Endothelial cell of umbilical vein (primary cell): ENCODE data around the gene PDE1C. TPM values are rescaled to one million over a fixed set of nuclear protein-coding genes. Genes with fewer than 3 reads are reported as not detected.

Source experiments
- BruUV-seq: library from RNA; stranded (reverse); fragments of 400-500 nt; replicated peaks from 2 replicates; lab custom pipeline; 2021; lab: Mats Ljungman, UMichigan
- CTCF ChIA-PET: fragments of 300-600, 350-600 bp; sonication (Branson Sonifier 250); formaldehyde crosslinking; loops from one replicate; lab custom pipeline; 2021; ENCODE audit warnings: antibody characterized with exemption, inconsistent platforms; lab: Charles Lee
- POLR2A ChIA-PET: fragments of 300-600, 350-600 bp; sonication (Branson Sonifier 250); formaldehyde crosslinking; loops from one replicate; lab custom pipeline; 2021; ENCODE audit warnings: antibody characterized with exemption, inconsistent platforms; lab: Charles Lee
- DNase-seq: peaks from one replicate; pipeline ENCODE4 v3.0.0-alpha.2; 2011; ENCODE audit warnings: low read depth, low spot score
- FAIRE-seq: peaks from 2 replicates; lab custom pipeline; 2011; peaks lifted over from hg19 to GRCh38; lab: Jason Lieb, UNC
- H2AFZ ChIP-seq: 2 replicates; pipeline ENCODE4 v1.6.0; 2012; ENCODE audit warnings: low read depth, low read length, control low read depth, inconsistent platforms
- H3K27ac ChIP-seq: 2 replicates; pipeline ENCODE4 v1.5.1; 2011; ENCODE audit warnings: low read depth, mild to moderate bottlenecking, control low read depth, low read length, moderate library complexity; ENCODE audit not compliant: insufficient read depth
- H3K27me3 ChIP-seq, 2 experiments: 2 replicates each; pipeline versions ENCODE4 v1.6.0 to v1.6.1; 2011; ENCODE audit warnings: low read length in 2 of 2, mixed read lengths in 1 of 2; ENCODE audit not compliant: control insufficient read depth in 2 of 2, insufficient read depth in 2 of 2
- H3K36me3 ChIP-seq, 2 experiments: 2 replicates in 1 of 2; 3 replicates in 1 of 2; pipeline ENCODE4 v1.5.1; 2011; ENCODE audit warnings: low read length in 2 of 2, mild to moderate bottlenecking in 1 of 2, moderate library complexity in 1 of 2; ENCODE audit not compliant: control insufficient read depth in 2 of 2, insufficient read depth in 2 of 2; ENCODE audit errors: extremely low read depth in 1 of 2
- H3K4me1 ChIP-seq: 3 replicates; pipeline ENCODE4 v1.5.1; 2011; ENCODE audit warnings: mild to moderate bottlenecking, low read length; ENCODE audit not compliant: control insufficient read depth, insufficient read depth; ENCODE audit errors: extremely low read depth
- H3K4me2 ChIP-seq: 2 replicates; pipeline ENCODE4 v1.6.1; 2011; ENCODE audit warnings: low read length, control low read depth, mixed read lengths; ENCODE audit not compliant: insufficient read depth
- H3K4me3 ChIP-seq, 3 experiments: fragments of 200-600 bp in 1 of 3; sonication (generic), shearing (Covaris generic) in 1 of 3; replicated peaks in 1 of 3; 2 replicates each; pipeline ENCODE4 v1.5.1; 2011 to 2016; ENCODE audit warnings: control low read depth in 3 of 3, low read length in 3 of 3, mild to moderate bottlenecking in 2 of 3, inconsistent platforms in 1 of 3, low read depth in 1 of 3, moderate library complexity in 1 of 3; ENCODE audit not compliant: insufficient read depth in 1 of 3
- H3K79me2 ChIP-seq: 2 replicates; pipeline ENCODE4 v1.6.0; 2012; ENCODE audit warnings: low read length, inconsistent platforms; ENCODE audit not compliant: control insufficient read depth, insufficient read depth
- H3K9ac ChIP-seq: replicated peaks from 2 replicates; pipeline ENCODE3; 2011; ENCODE audit warnings: low read length, control low read depth; ENCODE audit not compliant: insufficient read depth; ENCODE audit errors: extremely low read depth
- H3K9me1 ChIP-seq: replicated peaks from 3 replicates; pipeline ENCODE4 v1.6.0; 2011; ENCODE audit warnings: mild to moderate bottlenecking, low read length; ENCODE audit not compliant: control insufficient read depth, insufficient read depth; ENCODE audit errors: extremely low read depth
- H3K9me3 ChIP-seq: replicated peaks from 2 replicates; pipeline ENCODE4 v1.5.1; 2012; ENCODE audit warnings: low read length, inconsistent platforms; ENCODE audit not compliant: control insufficient read depth, insufficient read depth
- H4K20me1 ChIP-seq: replicated peaks from 2 replicates; pipeline ENCODE3; 2011; ENCODE audit warnings: mild to moderate bottlenecking, low read length; ENCODE audit not compliant: control insufficient read depth, insufficient read depth; ENCODE audit errors: extremely low read depth
- EZH2 ChIP-seq: IDR thresholded peaks from 2 replicates; pipeline ENCODE4 v1.6.1; 2012; ENCODE audit warnings: borderline replicate concordance, low read depth, mild to moderate bottlenecking, moderate library complexity, low read length, inconsistent platforms; ENCODE audit not compliant: severe bottlenecking
- FOS ChIP-seq: IDR thresholded peaks from 2 replicates; pipeline ENCODE4 v1.6.1; 2011; ENCODE audit warnings: mild to moderate bottlenecking, low read length, moderate library complexity, borderline replicate concordance; ENCODE audit not compliant: insufficient read depth
- GATA2 ChIP-seq: IDR thresholded peaks from 2 replicates; pipeline ENCODE4 v1.7.0; 2011; ENCODE audit warnings: low read depth, mild to moderate bottlenecking, moderate library complexity, mixed read lengths, low read length; ENCODE audit not compliant: insufficient read length, insufficient read depth
- JUN ChIP-seq: IDR thresholded peaks from 2 replicates; pipeline ENCODE4 v1.6.1; 2011; ENCODE audit warnings: borderline replicate concordance, low read depth; ENCODE audit not compliant: insufficient read length, insufficient read depth
- MYC ChIP-seq: IDR thresholded peaks from one replicate; pipeline ENCODE4 v1.6.1; 2011; ENCODE audit warnings: mild to moderate bottlenecking, low read depth, low read length
- POLR2A ChIP-seq: IDR thresholded peaks from 2 replicates; pipeline ENCODE4 v1.6.1; 2012; ENCODE audit warnings: low read depth, mild to moderate bottlenecking, control low read depth, low read length
- POLR2AphosphoS5 ChIP-seq: IDR thresholded peaks from 2 replicates; pipeline ENCODE4 v1.6.1; 2012; ENCODE audit warnings: low read depth, mild to moderate bottlenecking, control low read depth, low read length, moderate library complexity; ENCODE audit not compliant: insufficient read depth
- dilution Hi-C: fragments of 300-500 bp; cut with MboI; formaldehyde crosslinking; loops from one replicate; pipeline ENCODE4 v1.15.0; 2019; ENCODE audit warnings: low sequenced_read_pairs; ENCODE audit not compliant: extremely low pct_ligation_motif_present
- intact Hi-C: fragments of 100-400 bp; cut with micrococcal nuclease; formaldehyde crosslinking; loops from one replicate; pipeline ENCODE4 v1.10.0; 2022
- polyA plus RNA-seq, 4 experiments: library from polyadenylated mRNA; depleted of rRNA in 3 of 4; stranded (reverse) in 3 of 4; unstranded in 1 of 4; fragments of >200 nt; gene quantifications; 2 replicates each; pipeline versions ENCODE4 v1.2.1 to v1.2.3, GENCODE V29; 2011 to 2012; ENCODE audit warnings: missing spikeins in 1 of 4
- total RNA-seq: library from RNA; stranded (reverse); gene quantifications from 2 replicates; pipeline ENCODE4 v1.2.3, GENCODE V29; 2021
- TF ChIP-seq, protein P1 (sequence below): IDR thresholded peaks from 2 replicates; pipeline ENCODE4 v1.6.1; 2011; ENCODE audit not compliant: insufficient read depth, insufficient read length

Gene PDE1C
- total and polyA plus RNA-seq, 2 donors (not counting 3 experiments of a cell fraction or from before 2014, with no cell fraction given), result 0.90 to 3.1 TPM

DNA sequence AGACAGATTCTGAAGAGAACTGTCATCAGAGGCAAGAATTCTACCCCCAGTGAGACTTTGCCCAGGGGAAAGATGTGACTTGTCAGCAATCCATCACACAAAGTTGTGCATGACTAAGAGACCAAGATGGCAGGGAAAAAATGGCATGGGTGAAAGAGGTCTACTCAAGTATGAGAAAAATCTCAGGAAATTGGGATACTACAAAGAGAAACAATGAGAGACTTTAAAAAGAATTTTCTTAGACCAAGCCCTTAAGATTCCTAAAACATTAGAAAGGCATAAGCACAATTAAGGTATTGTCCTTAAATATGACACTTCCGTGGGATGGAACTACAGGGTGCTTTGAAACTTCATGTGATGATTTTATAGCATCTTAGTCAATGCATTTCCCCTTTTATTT lies 45.6 kb upstream of the PDE1C start:
- H3K27ac ChIP-seq, result no peak overlapping the region
- CTCF ChIA-PET, result no interaction called here
- no peaks in the 10 kb centered on the region for H3K9me3 ChIP-seq
- no peak overlapping the region for H3K9ac ChIP-seq
- dilution Hi-C loops (no loop called here), intact Hi-C loops (no loop called here)
- no peak for FAIRE-seq
- H3K4me2 ChIP-seq, result no peak overlapping the region
- H3K4me3 ChIP-seq, result no peak overlapping the region
- H3K9me1 ChIP-seq, result no peaks in the 10 kb centered on the region
- POLR2A ChIA-PET, result no interaction called here
- H2AFZ ChIP-seq, result no peak overlapping the region
- TF ChIP-seq, protein P1, sequence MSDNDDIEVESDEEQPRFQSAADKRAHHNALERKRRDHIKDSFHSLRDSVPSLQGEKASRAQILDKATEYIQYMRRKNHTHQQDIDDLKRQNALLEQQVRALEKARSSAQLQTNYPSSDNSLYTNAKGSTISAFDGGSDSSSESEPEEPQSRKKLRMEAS, result no peak
- TF ChIP-seq FOS, result no peak
- TF ChIP-seq POLR2AphosphoS5, result no peak
- no peak for TF ChIP-seq GATA2
- TF ChIP-seq JUN, result no peak
- DNase-seq, result no peak
- no peaks in the 10 kb centered on the region for H4K20me1 ChIP-seq
- no peaks in the 10 kb centered on the region for H3K27me3 ChIP-seq
- H3K4me1 ChIP-seq, result no peaks in the 10 kb centered on the region
- no peaks in the 10 kb centered on the region for H3K36me3 ChIP-seq
- no TSS peak for BruUV-seq
- H3K79me2 ChIP-seq, result no peaks in the 10 kb centered on the region

DNA sequence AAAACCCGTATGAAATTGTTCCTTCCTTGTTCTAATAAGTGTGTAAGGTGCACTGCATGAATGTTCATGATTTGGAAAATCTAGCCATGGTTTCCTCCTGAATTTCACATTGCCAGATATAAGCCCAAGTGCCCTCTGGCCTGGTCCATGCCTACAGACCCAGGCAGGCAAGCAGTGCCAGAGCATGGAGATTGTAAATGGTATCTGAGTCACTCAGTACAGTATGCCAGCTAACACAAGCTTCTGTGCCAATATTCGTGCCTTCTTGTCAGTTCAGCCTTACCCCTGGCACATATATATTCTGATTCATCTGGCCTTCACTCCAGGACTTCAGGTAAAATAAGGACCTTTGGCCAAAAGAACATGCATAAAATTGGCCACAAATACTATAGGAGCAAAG lies 38.4 kb upstream of the PDE1C start:
- Histone ChIP-seq H3K79me2 (no peaks in the 10 kb centered on the region), H3K9ac (no peak overlapping the region), H3K9me3 (no peaks in the 10 kb centered on the region), H2AFZ (no peak overlapping the region), H3K27ac (no peak overlapping the region), H3K4me2 (no peak overlapping the region), H3K36me3 (no peaks in the 10 kb centered on the region), H3K9me1 (no peaks in the 10 kb centered on the region), H3K4me3 (no peak overlapping the region), H4K20me1 (no peaks in the 10 kb centered on the region), H3K27me3 (no peaks in the 10 kb centered on the region), H3K4me1 (no peaks in the 10 kb centered on the region)
- FAIRE-seq (no peak), DNase-seq (no peak)
- dilution Hi-C loops, result no loop called here
- no TSS peak for BruUV-seq
- CTCF ChIA-PET, result no interaction called here
- TF ChIP-seq POLR2A (no peak), GATA2 (no peak), POLR2AphosphoS5 (no peak), JUN (no peak), MYC (no peak), EZH2 (no peak)
- POLR2A ChIA-PET, result no interaction called here
- intact Hi-C loops, result no loop called here
